ENCODE data around the gene SPATA24. TPM values are rescaled to one million over a fixed set of nuclear protein-coding genes. Genes with fewer than 3 reads are reported as not detected.

Gene SPATA24
- total and polyA plus RNA-seq, 8 donors: 3.6 to 10.3 (median 8.4) TPM

- intact Hi-C loops (cut with DNase I): no loop called here
- Histone ChIP-seq H3K27ac (no peak overlapping the region), H3K27me3 (peaks cover 16 to 42% of the 10 kb centered on the region in 2 donors), H3K4me3 (peak overlapping the region; percentile 35 to 67), H3K9me3 (no peaks in the 10 kb centered on the region), H3K4me1 (peaks cover 15 to 54% of the 10 kb centered on the region in 2 donors), H3K36me3 (no peaks in the 10 kb centered on the region)
- peak; percentile 2 for ATAC-seq
- DNase-seq: peak in 2 of 4 donors; percentile 5 to 85
- TF ChIP-seq CTCF (IDR thresholded peaks at IDR 0.05): no peak
These were observed 11.6 kb downstream of the SPATA24 start for GRCh38 chr5:139392324-139392677.

- Histone ChIP-seq H3K27me3 (peaks cover 16 to 42% of the 10 kb centered on the region in 2 donors), H3K4me3 (peak overlapping the region in 1 of 2 donors; percentile 67), H3K9me3 (no peaks in the 10 kb centered on the region), H3K27ac (no peak overlapping the region), H3K4me1 (peaks cover 15 to 54% of the 10 kb centered on the region in 2 donors), H3K36me3 (no peaks in the 10 kb centered on the region)
- no peak for TF ChIP-seq CTCF (IDR thresholded peaks at IDR 0.05)
- DNase-seq (no peak), ATAC-seq (no peak)
- intact Hi-C loops (cut with DNase I): no loop called here
These were observed 12.1 kb downstream of the SPATA24 start for GRCh38 chr5:139391570-139392323.

DNA sequence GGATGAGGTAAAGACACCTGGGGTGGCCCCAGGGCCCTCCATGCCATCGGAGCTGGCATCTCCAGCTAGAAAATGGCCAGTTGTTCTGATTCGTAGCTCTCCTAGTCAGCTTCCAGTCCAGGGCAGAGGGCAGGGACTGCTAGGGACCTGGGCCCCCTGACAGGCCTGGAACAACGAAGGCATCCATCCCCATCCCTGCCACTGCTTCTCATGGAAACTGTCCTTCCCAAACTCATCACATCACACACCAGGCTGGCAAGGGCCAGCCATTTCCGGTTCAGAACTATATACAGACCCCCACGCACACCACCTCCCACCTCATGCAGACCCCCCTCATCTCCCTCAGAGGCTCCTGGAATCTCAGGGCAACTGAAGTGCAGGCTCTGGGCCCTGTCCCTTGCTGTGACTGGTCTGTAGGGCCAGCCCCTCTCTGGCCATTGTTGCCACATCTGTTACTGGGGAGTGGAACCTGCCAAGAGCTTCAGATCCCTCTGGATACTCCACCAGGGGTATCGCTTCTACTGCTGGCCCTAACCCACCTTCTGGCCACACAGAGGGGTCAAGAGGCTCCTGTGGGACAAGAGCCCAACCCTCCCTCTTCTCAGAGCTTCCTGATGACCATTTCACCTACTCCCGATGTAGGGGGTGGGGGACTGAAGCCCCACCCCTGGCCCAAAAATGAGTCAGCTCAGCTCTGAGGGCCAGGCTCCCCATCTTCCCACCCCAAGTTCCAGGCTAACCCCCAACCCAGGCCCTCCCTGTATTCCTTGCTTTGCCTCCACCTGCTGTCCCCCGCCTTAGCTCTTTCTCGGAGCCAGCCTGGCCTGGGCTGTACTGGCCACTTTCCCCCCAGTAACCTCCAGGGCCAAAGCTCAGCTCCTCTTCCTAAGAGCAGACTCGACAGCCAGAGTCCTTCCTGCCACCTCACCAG lies 13.0 kb downstream of the SPATA24 start:
- Histone ChIP-seq H3K4me3 (no peak overlapping the region), H3K27me3 (peaks cover 16 to 42% of the 10 kb centered on the region in 2 donors), H3K4me1 (peaks cover 15 to 58% of the 10 kb centered on the region in 2 donors), H3K9me3 (no peaks in the 10 kb centered on the region), H3K36me3 (no peaks in the 10 kb centered on the region), H3K27ac (peak overlapping the region in 1 of 2 donors; percentile 18)
- DNase-seq (no peak), ATAC-seq (no peak)
- intact Hi-C loops (cut with DNase I): no loop called here
- no peak for TF ChIP-seq CTCF (IDR thresholded peaks at IDR 0.05)

- Histone ChIP-seq H3K4me1 (peaks cover 15 to 64% of the 10 kb centered on the region in 2 donors), H3K9me3 (no peaks in the 10 kb centered on the region), H3K4me3 (no peak within 1 kb of the TSS), H3K27ac (peak within 1 kb of the TSS in 1 of 2 donors; percentile 18), H3K36me3 (no peaks in the 10 kb centered on the region), H3K27me3 (peaks cover 16 to 34% of the 10 kb centered on the region in 2 donors)
- intact Hi-C loops (cut with DNase I): no loop called here
- no peak for ATAC-seq
- TF ChIP-seq CTCF (IDR thresholded peaks at IDR 0.05): no peak
- DNase-seq: no peak
These were observed 13.9 kb downstream of the SPATA24 start, which contains the start of gene MZB1 for GRCh38 chr5:139389701-139390638. MZB1 (minus strand) TSS chr5:139389913; CDS start chr5:139389856, 57 bp downstream.

Data from left lung (tissue), 10 donors.